HG02763 (cell line): Measurements from ENCODE around the gene NPTXR.

Experiments used
- ATAC-seq: cut with Tn5 transposase; IDR thresholded peaks from one replicate; pipeline ENCODE4 v1.9.1; 2021; ENCODE audit warnings: mild to moderate bottlenecking, moderate library complexity; ENCODE audit not compliant: unreplicated experiment

Gene NPTXR

DNA sequence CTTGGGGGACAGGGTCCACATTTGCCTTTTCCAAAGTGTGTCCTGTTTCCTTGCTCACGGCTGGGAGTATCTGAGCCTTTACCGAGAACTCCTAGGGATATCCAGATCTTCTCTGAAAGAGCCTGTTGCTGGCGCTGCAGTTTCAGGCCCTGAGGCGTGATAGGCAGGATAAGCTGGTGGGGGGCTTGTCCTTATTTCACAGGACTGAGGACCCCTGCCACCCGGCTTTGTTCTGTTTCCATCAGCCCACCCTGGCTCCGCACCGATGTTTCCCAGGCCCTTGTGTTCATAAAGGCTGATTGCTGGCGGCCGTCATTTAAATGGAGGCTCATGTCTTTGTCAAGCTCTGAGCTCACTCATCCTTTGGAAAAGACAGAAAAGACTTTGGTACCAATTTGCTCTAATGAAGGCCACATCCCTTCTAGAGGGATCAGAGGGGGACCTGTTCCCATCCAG lies 9.4 kb upstream of the NPTXR start:
- no peak for ATAC-seq

GRCh38 chr22:38852522-38852921 lies 8.7 kb upstream of the NPTXR start:
- no peak for ATAC-seq

DNA sequence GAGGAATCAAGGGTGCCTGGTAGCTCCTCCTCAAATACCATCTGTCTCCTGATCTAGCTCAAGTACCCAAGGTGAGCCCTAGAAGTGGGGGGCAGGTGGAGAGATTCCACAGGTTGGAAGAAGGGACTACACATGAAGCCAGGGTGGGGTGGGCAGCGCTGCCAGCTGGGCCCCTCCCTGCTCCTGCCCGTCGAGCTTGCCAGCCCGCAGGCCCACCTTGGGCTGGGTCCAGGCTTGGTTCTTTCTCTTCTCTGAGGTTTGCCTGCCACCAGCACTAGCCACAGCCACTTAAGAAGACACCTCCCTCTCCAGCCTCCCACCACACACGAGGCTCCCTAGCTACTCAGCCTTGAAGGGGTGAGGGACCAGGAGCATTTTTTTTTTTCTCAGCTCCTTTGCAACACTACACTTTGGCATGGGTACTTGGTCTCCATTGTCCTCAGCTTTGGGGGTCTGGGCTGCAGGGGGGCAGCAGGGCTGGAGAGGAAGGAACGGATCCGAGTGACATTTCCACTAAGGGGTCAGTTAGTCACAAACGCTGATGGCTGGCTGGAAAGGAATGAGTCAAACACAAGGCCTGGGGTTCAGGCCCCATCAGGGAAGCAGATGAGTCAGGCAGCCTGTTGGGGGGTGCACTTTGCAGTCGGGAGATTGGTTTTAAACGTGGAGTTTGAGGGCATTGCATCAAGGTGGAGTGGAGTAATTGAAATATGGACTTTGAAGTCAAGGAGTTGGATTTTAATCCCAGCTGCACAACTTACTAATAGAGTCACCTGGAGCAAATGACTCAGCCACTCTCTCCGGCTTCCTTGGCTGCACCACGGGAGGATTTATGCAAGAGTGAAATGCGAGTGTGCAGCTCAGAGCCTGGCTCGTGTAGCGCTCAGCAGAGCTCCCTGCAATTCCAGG lies 7.4 kb upstream of the NPTXR start:
- no peak for ATAC-seq

DNA sequence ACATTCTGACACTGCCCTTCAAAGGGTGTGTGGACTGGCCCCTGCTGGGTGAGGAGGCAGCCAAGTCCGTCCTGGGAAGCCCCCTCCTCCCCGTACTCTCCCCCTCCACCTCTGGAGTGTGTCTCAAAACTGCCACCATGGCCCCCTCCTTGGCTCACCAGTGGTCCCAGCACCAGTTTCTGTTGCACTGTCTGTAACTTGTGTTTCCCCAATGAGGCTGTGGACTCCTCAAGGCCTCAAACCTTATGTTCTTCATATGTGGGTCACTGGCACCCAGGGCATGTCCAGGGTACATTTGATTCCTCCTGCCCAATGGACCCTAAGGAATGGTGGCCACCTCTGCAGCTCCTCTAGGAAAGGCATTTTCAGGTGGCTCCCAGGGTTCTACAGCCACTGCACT lies 6.6 kb upstream of the NPTXR start:
- ATAC-seq, result no peak

DNA sequence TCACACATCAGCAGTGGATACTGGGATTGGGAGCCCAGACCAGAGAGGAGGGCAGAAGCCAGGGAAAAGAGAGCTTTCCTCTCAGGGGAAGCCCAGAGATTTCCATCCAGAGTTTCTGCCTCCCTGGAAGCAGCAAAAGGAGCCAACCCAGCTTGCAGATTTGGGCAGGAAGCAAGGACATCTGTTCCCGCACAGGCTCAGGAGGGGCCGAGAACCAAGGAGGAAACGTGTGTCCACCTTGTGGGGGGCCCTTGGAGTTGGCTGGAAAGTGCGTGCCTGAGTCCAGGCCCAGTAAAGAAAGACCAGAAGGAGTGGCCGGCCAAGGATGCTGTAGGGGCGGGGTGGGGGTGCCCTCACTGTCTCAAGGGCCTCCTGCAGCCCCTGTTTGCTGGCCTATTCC lies 6.0 kb upstream of the NPTXR start:
- ATAC-seq, result no peak

DNA sequence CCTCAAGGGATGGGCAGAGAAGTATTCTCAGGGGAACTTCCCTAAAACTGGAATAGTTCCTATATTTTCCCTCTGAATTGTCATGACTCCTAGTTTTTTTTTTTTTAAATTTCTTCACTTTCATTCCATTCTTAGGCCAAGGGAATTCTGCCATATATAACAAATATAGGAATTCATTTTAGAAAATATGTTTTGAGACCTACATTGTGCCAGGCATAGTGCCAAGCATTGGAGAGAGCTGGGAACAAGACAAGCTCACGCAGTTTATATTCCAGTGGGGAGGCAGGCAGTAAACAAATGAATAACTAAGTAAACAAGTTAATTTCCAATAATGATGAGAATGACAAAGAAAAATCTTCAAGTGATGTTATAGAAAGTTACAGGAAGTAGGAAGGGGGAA lies 2.6 kb upstream of the NPTXR start:
- no peak for ATAC-seq

- ATAC-seq, result no peak
Observed at GRCh38 chr22:38845004-38845740, 1.3 kb upstream of the NPTXR start.

DNA sequence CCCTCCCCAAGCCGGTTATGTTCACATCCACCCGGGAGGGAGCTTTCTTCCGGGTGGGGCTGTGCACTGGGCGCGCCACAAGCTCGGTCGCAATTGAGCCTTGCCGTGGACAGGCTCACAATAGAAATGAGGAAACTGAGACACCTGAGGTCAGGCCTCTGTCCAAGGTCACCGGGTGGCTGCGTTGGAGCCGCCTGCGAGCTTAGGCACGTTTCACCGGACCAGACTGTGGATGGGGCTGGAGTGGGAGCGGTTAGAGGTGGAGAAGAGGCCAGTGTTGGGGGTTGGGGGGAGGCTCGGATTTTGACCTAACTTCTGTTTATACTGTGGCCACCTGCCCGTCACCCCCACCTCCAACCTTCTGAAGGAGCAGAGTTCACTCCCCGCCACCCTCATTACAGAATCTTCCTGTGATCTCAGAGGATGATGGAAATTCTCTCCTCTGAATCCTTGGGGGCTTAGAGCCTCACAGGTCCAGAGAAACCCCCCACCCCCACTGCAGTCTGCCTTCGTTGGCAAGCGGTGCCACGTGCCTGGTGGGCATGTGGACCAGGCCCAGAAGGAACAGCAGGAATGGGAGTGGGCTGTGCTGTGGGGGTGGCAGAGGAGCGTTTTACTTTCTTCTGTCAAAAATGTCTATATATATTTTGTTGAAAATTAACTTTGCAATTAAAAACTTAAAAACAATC lies 631 bp upstream of the NPTXR start:
- no peak for ATAC-seq

- no peak for ATAC-seq
Observed at GRCh38 chr22:38843201-38843656, 599 bp downstream of the NPTXR start.

GRCh38 chr22:38842512-38843200 lies 1.2 kb downstream of the NPTXR start:
- ATAC-seq, result no peak

DNA sequence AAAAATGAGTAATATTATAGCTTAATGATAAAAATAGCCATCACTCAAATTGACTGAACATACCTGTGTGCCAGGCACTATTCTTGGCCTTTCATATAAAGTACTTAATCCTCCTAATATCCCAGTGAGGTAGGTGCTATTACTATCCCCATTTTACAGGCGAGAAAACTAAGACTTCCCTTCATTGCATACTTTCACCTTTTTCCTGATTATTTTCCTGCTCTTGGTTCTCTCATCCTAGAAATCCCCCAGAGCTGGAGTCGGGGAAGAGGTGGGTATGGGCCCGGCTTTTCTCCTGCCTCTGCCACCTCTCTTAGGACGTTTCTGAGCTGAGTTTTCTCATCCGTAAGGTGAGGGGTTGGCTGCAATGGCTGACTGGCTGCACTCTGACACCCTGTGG lies 2.2 kb downstream of the NPTXR start:
- no peak for ATAC-seq

DNA sequence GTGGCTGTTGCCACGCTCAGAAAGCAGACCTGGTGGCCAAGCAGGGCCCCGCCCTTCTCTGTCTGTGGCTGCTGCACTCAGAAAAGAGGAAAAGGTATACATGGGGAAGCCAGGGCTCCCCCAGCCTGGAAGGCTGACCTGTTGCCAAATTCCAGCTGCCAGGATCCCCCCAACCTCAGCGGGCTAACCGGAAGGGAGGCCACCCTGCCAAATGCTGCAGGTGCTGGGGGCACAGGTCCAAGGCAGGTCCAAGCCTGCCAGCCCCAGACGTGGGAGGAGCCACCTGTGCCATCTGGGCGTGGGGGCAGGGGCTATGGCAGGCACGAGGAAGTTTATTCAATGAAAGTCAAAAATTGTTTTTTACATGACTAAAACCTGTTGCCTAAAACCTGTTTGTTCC lies 2.6 kb downstream of the NPTXR start:
- no peak for ATAC-seq

GRCh38 chr22:38840129-38840528 lies 3.7 kb downstream of the NPTXR start:
- no peak for ATAC-seq

- ATAC-seq, result no peak
Observed at GRCh38 chr22:38839686-38840085, 4.1 kb downstream of the NPTXR start.

DNA sequence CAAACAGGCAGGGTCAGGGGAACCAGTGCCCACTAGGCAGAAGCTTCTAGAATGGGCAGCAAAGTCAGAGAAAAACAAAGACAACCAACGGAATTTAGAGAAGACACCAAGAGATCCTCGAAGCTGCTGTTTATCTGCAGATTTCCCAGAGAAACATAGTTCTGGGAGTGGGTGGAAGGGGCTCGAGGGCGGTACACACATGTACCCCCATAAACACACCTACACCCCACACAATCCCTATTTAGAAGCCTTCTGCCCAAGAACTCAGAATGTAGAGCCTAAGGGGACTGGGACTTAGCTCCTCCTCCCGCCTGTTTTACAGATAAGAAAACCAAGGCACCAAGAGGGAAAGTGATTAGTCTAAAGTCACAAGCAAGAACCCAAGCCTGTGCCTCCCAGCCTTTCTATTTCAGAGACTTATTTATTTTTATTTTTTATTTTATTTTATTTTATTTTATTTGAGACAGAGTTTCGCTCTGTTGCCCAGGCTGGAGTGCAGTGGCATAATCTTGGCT lies 6.4 kb downstream of the NPTXR start:
- ATAC-seq, result no peak

GRCh38 chr22:38835888-38836301 lies 7.9 kb downstream of the NPTXR start:
- no peak for ATAC-seq

DNA sequence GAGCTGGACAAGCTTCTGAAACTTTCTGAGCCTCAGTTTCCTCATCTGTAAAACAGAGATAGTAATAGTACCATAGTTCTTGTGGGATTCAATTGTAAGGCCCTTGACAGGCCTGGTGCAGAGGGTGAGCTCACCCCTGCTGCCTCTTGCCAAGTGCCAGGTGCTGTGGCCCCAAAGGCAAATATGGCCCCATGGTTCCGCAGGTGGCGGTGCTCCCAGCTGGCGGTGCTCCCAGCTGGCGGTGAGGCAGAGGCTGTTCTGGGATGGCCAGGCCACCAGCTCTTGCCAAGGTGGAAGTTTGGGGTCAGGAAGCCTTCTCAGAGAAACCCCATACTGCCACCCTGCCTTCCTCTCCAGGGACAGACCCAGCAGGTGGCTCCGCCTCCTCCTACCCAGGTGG lies 8.8 kb downstream of the NPTXR start:
- ATAC-seq, result no peak

- no peak for ATAC-seq
Observed at GRCh38 chr22:38834215-38834953, 9.4 kb downstream of the NPTXR start.

GRCh38 chr22:38833061-38833460 lies 10.8 kb downstream of the NPTXR start:
- ATAC-seq, result no peak
